ENCODE data around the gene ROR2.

- TF ChIP-seq POLR2A (IDR thresholded peaks at IDR 0.05) (no peak), CTCF (IDR thresholded peaks at IDR 0.05) (no peak)
These were observed 172.7 kb downstream of the ROR2 start for GRCh38 chr9:91777292-91777830.
